Mesothelial cell of epicardium (in vitro differentiated cells): ENCODE measurements around the gene TNK2. TPM values are rescaled to one million over a fixed set of nuclear protein-coding genes. Genes with fewer than 3 reads are reported as not detected.

ENCODE experiments used
- DNase-seq, 2 experiments: peaks; one replicate each; pipeline ENCODE4 v3.0.0; 2021; ENCODE audit warnings: low spot score in 2 of 2; ENCODE audit not compliant: unreplicated experiment in 2 of 2
- H3K27ac Mint-ChIP-seq: 2 replicates; pipeline ENCODE4 v1.8.0; 2021; ENCODE audit warnings: mixed read lengths
- H3K27me3 Mint-ChIP-seq: 2 replicates; pipeline ENCODE4 v1.8.0; 2021; ENCODE audit warnings: low read depth, mixed read lengths
- H3K36me3 Mint-ChIP-seq: 2 replicates; pipeline ENCODE4 v1.8.0; 2021; ENCODE audit warnings: mixed read lengths
- H3K4me1 Mint-ChIP-seq: 2 replicates; pipeline ENCODE4 v1.8.0; 2021; ENCODE audit warnings: mixed read lengths
- H3K4me3 Mint-ChIP-seq: 2 replicates; pipeline ENCODE4 v1.8.0; 2021; ENCODE audit warnings: mild to moderate bottlenecking, moderate library complexity, mixed read lengths
- H3K9me3 Mint-ChIP-seq: 2 replicates; pipeline ENCODE4 v1.8.0; 2021; ENCODE audit warnings: mixed read lengths
- CTCF ChIP-seq: fragments of 200-600 bp; sonication (generic); IDR thresholded peaks from one replicate; pipeline ENCODE4 v1.5.0; 2021; ENCODE audit warnings: antibody characterized with exemption; ENCODE audit not compliant: unreplicated experiment
- total RNA-seq: library from RNA; stranded (reverse); gene quantifications from 3 replicates; pipeline ENCODE4 v1.2.1, GENCODE V29; 2021

TNK2 gene
- total RNA-seq, 1 donor from 2014 or later, result 49.1 TPM

- Mint-ChIP-seq H3K27ac (no peak overlapping the region), H3K27me3 (peaks cover 3% of the 10 kb centered on the region)
Observed at GRCh38 chr3:195836476-195837135, 71.7 kb downstream of the TNK2 start.

DNA sequence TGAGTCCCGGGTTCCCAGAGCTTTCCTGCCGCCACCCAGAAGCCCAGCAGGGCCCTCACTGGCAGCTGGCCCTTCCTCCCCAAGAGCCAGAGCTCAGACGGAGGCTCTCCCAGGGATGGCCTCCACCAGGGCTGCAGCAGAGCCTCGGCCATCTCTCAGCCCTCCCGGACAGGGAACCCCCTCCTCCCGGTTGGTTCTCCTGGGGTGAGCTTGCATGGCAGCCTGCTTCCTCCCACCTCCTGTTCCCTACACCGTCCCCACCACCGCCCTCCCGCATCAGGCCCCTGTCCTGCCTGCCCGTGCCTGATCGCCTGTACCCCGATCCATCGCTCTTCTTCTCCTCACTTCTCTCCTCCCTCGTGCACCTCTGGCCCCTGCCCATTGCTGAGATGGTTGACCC, 72.6 kb downstream of the TNK2 start:
- no peak overlapping the region for H3K4me3 Mint-ChIP-seq
- H3K27me3 Mint-ChIP-seq, result peaks cover 3% of the 10 kb centered on the region
- H3K27ac Mint-ChIP-seq, result no peak overlapping the region
- no peak for TF ChIP-seq CTCF
- peaks cover 3% of the 10 kb centered on the region for H3K9me3 Mint-ChIP-seq
- no peak for DNase-seq
- H3K4me1 Mint-ChIP-seq, result no peaks in the 10 kb centered on the region
- no peaks in the 10 kb centered on the region for H3K36me3 Mint-ChIP-seq

More at GRCh38 chr3:195836476-195837135, 71.7 kb downstream of the TNK2 start:
- Mint-ChIP-seq H3K4me1 (no peaks in the 10 kb centered on the region), H3K4me3 (no peak overlapping the region), H3K36me3 (no peaks in the 10 kb centered on the region), H3K9me3 (peaks cover 1% of the 10 kb centered on the region)
- DNase-seq, result no peak
- no peak for TF ChIP-seq CTCF

DNA sequence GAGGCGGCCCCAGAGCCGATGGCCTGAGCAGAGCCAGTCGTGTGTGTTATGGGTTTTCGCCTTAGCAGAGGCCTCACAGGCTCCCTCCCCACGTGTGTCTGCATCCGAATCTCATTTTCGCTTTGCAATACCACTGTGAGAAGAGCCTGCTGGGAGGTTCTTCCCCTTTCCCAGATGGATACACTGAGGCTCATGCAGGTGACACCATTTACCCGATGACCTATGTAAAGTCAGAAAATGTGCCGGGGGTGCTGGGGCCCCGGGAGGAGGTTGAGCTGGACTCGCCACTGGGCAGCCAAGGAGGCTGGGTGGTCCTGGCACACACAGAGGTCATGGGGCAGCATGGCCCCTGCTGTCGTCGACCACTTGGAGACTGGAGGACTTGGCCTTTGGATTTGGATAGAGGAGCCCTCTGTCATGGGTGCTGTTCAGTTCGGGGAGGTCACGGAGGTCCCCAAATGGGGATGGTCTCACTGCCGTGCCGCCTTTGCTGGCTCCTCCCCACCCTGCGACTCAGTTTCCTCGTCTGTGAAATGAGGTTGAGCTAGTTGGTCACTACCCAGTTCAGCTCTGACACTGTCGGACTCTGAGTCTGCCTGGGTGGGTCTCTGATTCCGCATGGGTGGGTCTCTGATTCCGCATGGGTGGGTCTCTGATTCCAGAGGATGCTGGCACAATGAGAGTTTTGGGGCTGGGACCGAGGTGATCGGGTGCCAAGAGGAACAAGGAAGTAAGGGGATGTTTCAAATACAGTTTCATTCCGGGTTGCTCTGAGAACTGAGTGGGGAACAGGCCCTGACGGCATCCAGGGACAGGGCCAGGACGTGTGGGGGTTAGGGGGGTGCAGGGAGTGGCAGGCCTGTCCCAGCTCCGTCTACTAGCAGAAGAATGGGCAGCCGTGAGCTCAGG, 73.4 kb downstream of the TNK2 start:
- peaks cover 3% of the 10 kb centered on the region for H3K9me3 Mint-ChIP-seq
- no peak for TF ChIP-seq CTCF
- H3K27ac Mint-ChIP-seq, result no peak overlapping the region
- peaks cover 3% of the 10 kb centered on the region for H3K27me3 Mint-ChIP-seq
- H3K4me3 Mint-ChIP-seq, result no peak overlapping the region
- H3K36me3 Mint-ChIP-seq, result no peaks in the 10 kb centered on the region
- H3K4me1 Mint-ChIP-seq, result no peaks in the 10 kb centered on the region
- DNase-seq, result no peak

- no peak overlapping the region for H3K27ac Mint-ChIP-seq
- H3K9me3 Mint-ChIP-seq, result peaks cover 3% of the 10 kb centered on the region
- no peak for DNase-seq
- H3K4me1 Mint-ChIP-seq, result no peaks in the 10 kb centered on the region
- H3K36me3 Mint-ChIP-seq, result no peaks in the 10 kb centered on the region
- no peak overlapping the region for H3K4me3 Mint-ChIP-seq
- H3K27me3 Mint-ChIP-seq, result no peaks in the 10 kb centered on the region
- TF ChIP-seq CTCF, result no peak
Observed at GRCh38 chr3:195829897-195830254, 78.5 kb downstream of the TNK2 start.

GRCh38 chr3:195828762-195829161, 79.6 kb downstream of the TNK2 start:
- TF ChIP-seq CTCF, result no peak

More at GRCh38 chr3:195828762-195829161, 79.6 kb downstream of the TNK2 start:
- H3K4me1 Mint-ChIP-seq, result no peaks in the 10 kb centered on the region
- H3K4me3 Mint-ChIP-seq, result no peak overlapping the region
- H3K27ac Mint-ChIP-seq, result no peak overlapping the region
- DNase-seq, result no peak
- H3K36me3 Mint-ChIP-seq, result no peaks in the 10 kb centered on the region
- peaks cover 3% of the 10 kb centered on the region for H3K9me3 Mint-ChIP-seq
- no peaks in the 10 kb centered on the region for H3K27me3 Mint-ChIP-seq
